ENCODE measurements around the gene VEGFB. TPM values are rescaled to one million over a fixed set of nuclear protein-coding genes. Genes with fewer than 3 reads are reported as not detected.

Gene VEGFB
- total RNA-seq, 1 donor, result 37.6 TPM

DNA sequence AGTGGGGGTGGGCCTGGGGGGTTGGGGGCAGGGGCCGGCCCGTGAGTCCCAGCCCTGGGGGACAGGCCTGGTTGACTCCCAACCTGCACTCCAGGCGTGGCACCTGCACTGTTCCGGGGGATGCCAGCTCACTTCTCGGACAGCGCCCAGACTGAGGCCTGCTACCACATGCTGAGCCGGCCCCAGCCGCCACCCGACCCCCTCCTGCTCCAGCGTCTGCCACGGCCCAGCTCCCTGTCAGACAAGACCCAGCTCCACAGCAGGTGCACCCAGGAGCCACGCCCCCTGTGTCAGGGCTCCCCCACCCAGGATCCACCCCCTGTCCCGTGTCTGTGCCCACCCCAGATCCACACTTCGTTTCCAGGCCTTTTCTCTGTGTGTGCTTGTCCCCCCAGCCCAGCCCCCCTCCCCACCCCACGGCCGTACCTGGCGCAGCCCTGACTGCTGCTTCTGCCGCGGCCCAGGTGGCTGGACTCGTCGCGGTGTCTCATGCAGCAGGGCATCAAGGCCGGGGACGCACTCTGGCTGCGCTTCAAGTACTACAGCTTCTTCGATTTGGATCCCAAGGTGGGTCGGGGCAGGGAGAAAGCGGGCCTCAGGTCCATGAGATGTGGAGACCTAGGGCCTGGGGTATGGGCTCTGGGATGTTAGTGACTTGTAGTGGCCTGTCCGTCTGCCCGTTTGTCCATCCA is 23.1 kb upstream of the VEGFB start:
- peaks cover 6% of the 10 kb centered on the region for H3K4me1 ChIP-seq (ENCODE audit: insufficient read depth, low read length)
- H3K4me2 ChIP-seq (ENCODE audit: insufficient read depth, low read length), result no peak overlapping the region
- H2AFZ ChIP-seq (ENCODE audit: low read length), result no peak overlapping the region
- peak; percentile 48 for DNase-seq (ENCODE audit: insufficient read length, low spot score, missing footprints)
- TF ChIP-seq, protein P1, sequence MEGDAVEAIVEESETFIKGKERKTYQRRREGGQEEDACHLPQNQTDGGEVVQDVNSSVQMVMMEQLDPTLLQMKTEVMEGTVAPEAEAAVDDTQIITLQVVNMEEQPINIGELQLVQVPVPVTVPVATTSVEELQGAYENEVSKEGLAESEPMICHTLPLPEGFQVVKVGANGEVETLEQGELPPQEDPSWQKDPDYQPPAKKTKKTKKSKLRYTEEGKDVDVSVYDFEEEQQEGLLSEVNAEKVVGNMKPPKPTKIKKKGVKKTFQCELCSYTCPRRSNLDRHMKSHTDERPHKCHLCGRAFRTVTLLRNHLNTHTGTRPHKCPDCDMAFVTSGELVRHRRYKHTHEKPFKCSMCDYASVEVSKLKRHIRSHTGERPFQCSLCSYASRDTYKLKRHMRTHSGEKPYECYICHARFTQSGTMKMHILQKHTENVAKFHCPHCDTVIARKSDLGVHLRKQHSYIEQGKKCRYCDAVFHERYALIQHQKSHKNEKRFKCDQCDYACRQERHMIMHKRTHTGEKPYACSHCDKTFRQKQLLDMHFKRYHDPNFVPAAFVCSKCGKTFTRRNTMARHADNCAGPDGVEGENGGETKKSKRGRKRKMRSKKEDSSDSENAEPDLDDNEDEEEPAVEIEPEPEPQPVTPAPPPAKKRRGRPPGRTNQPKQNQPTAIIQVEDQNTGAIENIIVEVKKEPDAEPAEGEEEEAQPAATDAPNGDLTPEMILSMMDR (IDR thresholded peaks at IDR 0.05; ENCODE audit: extremely low read depth, low read depth, low read length), result no peak
- H3K27me3 ChIP-seq (ENCODE audit: insufficient read depth, low read length), result no peaks in the 10 kb centered on the region
- no peaks in the 10 kb centered on the region for H3K9me3 ChIP-seq (ENCODE audit: low read depth, low read length)
- no peaks in the 10 kb centered on the region for H3K36me3 ChIP-seq (ENCODE audit: insufficient read depth, low read length)
- no peaks in the 10 kb centered on the region for H4K20me1 ChIP-seq (ENCODE audit: insufficient read depth, low read length)
- H3K4me3 ChIP-seq (ENCODE audit: insufficient read depth, low read length), result no peak overlapping the region
- H3K79me2 ChIP-seq (ENCODE audit: insufficient read depth, low read length), result no peaks in the 10 kb centered on the region
- no peak overlapping the region for H3K27ac ChIP-seq (ENCODE audit: low read depth, low read length)

DNA sequence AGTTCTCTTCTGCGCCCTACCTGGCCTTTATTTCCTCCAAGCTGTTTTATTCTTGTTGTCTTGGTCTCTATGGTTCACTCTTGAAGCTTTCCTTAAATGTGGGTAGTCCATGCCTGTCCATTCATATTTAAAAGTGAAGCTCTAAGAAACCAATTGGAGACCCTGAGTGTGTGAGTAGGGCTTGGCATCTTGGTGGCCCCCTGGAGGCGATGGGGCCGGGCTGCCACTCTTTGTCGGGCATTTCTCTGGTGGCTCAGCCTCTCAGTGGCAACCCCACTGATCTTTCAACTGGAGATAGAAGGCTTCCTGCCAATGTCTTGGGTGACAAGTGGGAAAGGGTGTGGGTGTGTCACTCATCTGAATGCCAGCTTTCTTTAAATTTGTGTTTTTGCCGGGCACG is 17.5 kb upstream of the VEGFB start:
- Histone ChIP-seq H3K9me3 (ENCODE audit: low read depth, low read length) (no peaks in the 10 kb centered on the region), H3K4me2 (ENCODE audit: insufficient read depth, low read length) (no peak overlapping the region), H3K4me3 (ENCODE audit: insufficient read depth, low read length) (no peak overlapping the region), H4K20me1 (ENCODE audit: insufficient read depth, low read length) (no peaks in the 10 kb centered on the region), H3K27ac (ENCODE audit: low read depth, low read length) (no peak overlapping the region), H2AFZ (ENCODE audit: low read length) (no peak overlapping the region), H3K27me3 (ENCODE audit: insufficient read depth, low read length) (no peaks in the 10 kb centered on the region), H3K36me3 (ENCODE audit: insufficient read depth, low read length) (no peaks in the 10 kb centered on the region), H3K79me2 (ENCODE audit: insufficient read depth, low read length) (no peaks in the 10 kb centered on the region), H3K4me1 (ENCODE audit: insufficient read depth, low read length) (no peaks in the 10 kb centered on the region)
- DNase-seq (ENCODE audit: insufficient read length, low spot score, missing footprints), result peak; percentile 29
- TF ChIP-seq, protein P1 (IDR thresholded peaks at IDR 0.05; ENCODE audit: extremely low read depth, low read depth, low read length), result no peak

DNA sequence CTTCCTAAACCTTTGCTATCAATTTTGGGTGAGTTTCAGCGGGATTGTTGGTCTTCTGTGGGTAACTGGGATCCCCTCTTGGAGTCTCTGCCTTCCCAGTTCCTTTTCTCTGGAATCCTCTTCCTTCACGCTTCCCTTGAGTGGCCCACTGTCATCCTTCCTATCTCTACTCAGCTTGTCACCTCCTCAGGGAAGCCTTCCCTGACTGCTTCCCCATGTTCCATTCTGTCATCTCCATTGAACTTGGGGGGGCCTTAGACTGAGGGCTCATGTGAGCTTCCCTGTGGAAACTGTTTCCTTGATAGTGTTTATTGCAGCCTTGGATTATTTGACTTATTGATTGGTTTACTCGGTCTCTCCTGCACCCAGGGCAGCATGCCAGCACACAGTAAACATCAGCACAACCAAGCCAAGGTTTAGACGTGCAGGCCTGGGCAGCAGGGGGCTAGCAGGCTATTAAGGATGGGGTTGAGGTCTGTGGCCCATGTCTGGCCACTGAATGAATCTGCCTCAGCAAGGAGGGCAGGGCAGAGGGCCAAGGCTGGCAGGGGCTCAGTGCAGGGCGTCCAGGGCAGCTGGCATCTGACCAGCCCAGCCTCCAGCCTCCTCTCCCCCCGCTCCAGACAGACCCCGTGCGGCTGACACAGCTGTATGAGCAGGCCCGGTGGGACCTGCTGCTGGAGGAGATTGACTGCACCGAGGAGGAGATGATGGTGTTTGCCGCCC is 15.6 kb upstream of the VEGFB start:
- DNase-seq (ENCODE audit: insufficient read length, low spot score, missing footprints), result no peak
- H3K36me3 ChIP-seq (ENCODE audit: insufficient read depth, low read length), result peaks cover 5% of the 10 kb centered on the region
- TF ChIP-seq, protein P1 (IDR thresholded peaks at IDR 0.05; ENCODE audit: extremely low read depth, low read depth, low read length), result no peak
- H4K20me1 ChIP-seq (ENCODE audit: insufficient read depth, low read length), result no peaks in the 10 kb centered on the region
- H3K4me2 ChIP-seq (ENCODE audit: insufficient read depth, low read length), result no peak overlapping the region
- no peak overlapping the region for H3K27ac ChIP-seq (ENCODE audit: low read depth, low read length)
- no peak overlapping the region for H3K4me3 ChIP-seq (ENCODE audit: insufficient read depth, low read length)
- H3K79me2 ChIP-seq (ENCODE audit: insufficient read depth, low read length), result no peaks in the 10 kb centered on the region
- H3K4me1 ChIP-seq (ENCODE audit: insufficient read depth, low read length), result no peaks in the 10 kb centered on the region
- no peak overlapping the region for H2AFZ ChIP-seq (ENCODE audit: low read length)
- no peaks in the 10 kb centered on the region for H3K9me3 ChIP-seq (ENCODE audit: low read depth, low read length)
- H3K27me3 ChIP-seq (ENCODE audit: insufficient read depth, low read length), result no peaks in the 10 kb centered on the region

DNA sequence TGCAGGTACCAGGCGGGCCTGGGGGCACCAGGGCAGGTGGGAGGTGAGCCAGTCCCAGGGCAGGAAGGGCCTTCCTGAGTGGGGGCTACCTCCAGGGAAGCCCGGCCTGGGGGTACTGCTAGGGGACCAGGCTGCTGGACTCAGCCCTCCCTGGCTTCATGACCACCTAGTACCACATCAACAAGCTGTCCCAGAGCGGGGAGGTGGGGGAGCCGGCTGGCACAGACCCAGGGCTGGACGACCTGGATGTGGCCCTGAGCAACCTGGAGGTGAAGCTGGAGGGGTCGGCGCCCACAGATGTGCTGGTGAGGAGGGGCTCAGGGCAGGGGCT is 15.1 kb upstream of the VEGFB start:
- Histone ChIP-seq H3K4me1 (ENCODE audit: insufficient read depth, low read length) (no peaks in the 10 kb centered on the region), H3K4me2 (ENCODE audit: insufficient read depth, low read length) (no peak overlapping the region), H3K79me2 (ENCODE audit: insufficient read depth, low read length) (no peaks in the 10 kb centered on the region), H3K4me3 (ENCODE audit: insufficient read depth, low read length) (no peak overlapping the region), H4K20me1 (ENCODE audit: insufficient read depth, low read length) (no peaks in the 10 kb centered on the region), H3K9me3 (ENCODE audit: low read depth, low read length) (no peaks in the 10 kb centered on the region), H3K27ac (ENCODE audit: low read depth, low read length) (no peak overlapping the region), H3K27me3 (ENCODE audit: insufficient read depth, low read length) (no peaks in the 10 kb centered on the region), H2AFZ (ENCODE audit: low read length) (no peak overlapping the region), H3K36me3 (ENCODE audit: insufficient read depth, low read length) (peaks cover 5% of the 10 kb centered on the region)
- TF ChIP-seq, protein P1 (IDR thresholded peaks at IDR 0.05; ENCODE audit: extremely low read depth, low read depth, low read length), result no peak
- DNase-seq (ENCODE audit: insufficient read length, low spot score, missing footprints), result peak; percentile 18
